ENCODE data around the gene HJV.

HJV gene

GRCh38 chr1:146012703-146013558 is 8.6 kb downstream of the HJV start (continued):
- peak; percentile 66 for TF ChIP-seq ZNF366 (tag by site-specific recombination; conservative IDR thresholded peaks at IDR 0.05)
- no peak for TF ChIP-seq ZNF621 (tag by site-specific recombination; IDR thresholded peaks at IDR 0.05)
- TF ChIP-seq ZNF654 (tag by site-specific recombination; IDR thresholded peaks at IDR 0.05; ENCODE audit: low read depth): peak; percentile 98

GRCh38 chr1:146010126-146010738 is 11.3 kb downstream of the HJV start:
- Histone ChIP-seq H3K36me3 (ENCODE audit: control insufficient read depth in 2 of 2, insufficient read depth in 1 of 2, low read length in 2 of 2) (no peaks in the 10 kb centered on the region), H3K4me3 (ENCODE audit: low read depth, low read length) (no peak overlapping the region), H3K27ac (ENCODE audit: extremely low read depth, low read depth, low read length) (no peak overlapping the region), H3K4me1 (ENCODE audit: control insufficient read depth, insufficient read depth, low read length) (no peaks in the 10 kb centered on the region), H3K9me3 (ENCODE audit: control insufficient read depth, insufficient read depth, low read depth, low read length) (no peaks in the 10 kb centered on the region)
- no peak for TF ChIP-seq ZNF514 (tag by site-specific recombination; IDR thresholded peaks at IDR 0.05)
- no peak for TF ChIP-seq TCF7L2 (IDR thresholded peaks at IDR 0.05; ENCODE audit: borderline replicate concordance, low read depth, low read length)
- no peak for TF ChIP-seq YY2 (tag by site-specific recombination; IDR thresholded peaks at IDR 0.05)
- TF ChIP-seq ZXDB (tag by site-specific recombination; IDR thresholded peaks at IDR 0.05): no peak
- TF ChIP-seq, protein P1, sequence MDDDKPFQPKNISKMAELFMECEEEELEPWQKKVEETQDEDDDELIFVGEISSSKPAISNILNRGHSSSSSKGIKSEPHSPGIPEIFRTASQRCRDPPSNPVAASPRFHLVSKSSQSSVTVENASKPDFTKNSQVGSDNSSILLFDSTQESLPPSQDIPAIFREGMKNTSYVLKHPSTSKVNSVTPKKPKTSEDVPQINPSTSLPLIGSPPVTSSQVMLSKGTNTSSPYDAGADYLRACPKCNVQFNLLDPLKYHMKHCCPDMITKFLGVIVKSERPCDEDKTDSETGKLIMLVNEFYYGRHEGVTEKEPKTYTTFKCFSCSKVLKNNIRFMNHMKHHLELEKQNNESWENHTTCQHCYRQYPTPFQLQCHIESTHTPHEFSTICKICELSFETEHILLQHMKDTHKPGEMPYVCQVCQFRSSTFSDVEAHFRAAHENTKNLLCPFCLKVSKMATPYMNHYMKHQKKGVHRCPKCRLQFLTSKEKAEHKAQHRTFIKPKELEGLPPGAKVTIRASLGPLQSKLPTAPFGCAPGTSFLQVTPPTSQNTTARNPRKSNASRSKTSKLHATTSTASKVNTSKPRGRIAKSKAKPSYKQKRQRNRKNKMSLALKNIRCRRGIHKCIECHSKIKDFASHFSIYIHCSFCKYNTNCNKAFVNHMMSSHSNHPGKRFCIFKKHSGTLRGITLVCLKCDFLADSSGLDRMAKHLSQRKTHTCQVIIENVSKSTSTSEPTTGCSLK (tag by site-specific recombination; IDR thresholded peaks at IDR 0.05): no peak
- no peak for TF ChIP-seq ZNF311 (tag by site-specific recombination; IDR thresholded peaks at IDR 0.05; ENCODE audit: borderline replicate concordance)
- TF ChIP-seq MZF1 (tag by site-specific recombination; IDR thresholded peaks at IDR 0.05; ENCODE audit: borderline replicate concordance): no peak
- TF ChIP-seq FEZF1 (tag by site-specific recombination; IDR thresholded peaks at IDR 0.05): no peak
- TF ChIP-seq ZNF558 (tag by site-specific recombination; IDR thresholded peaks at IDR 0.05): no peak
- TF ChIP-seq ZNF175 (tag by site-specific recombination; IDR thresholded peaks at IDR 0.05): no peak
- no peak for TF ChIP-seq ZNF2 (tag by site-specific recombination; IDR thresholded peaks at IDR 0.05)
- TF ChIP-seq SETDB1 (IDR thresholded peaks at IDR 0.05; ENCODE audit: insufficient read length, low read length): no peak
- CTCF ChIA-PET: interaction anchor here (0.8 to 13.8 kb wide), 6 partner anchors 12 to 164 kb away, joined by 3 to 227 read pairs (median 8); partner anchors contain the start of gene NUDT17
- POLR2A ChIA-PET: no interaction called here

- CTCF ChIA-PET: interaction anchor here (0.6 to 13.8 kb wide), 19 partner anchors 9 to 245 kb away, joined by 3 to 227 read pairs (median 5); partner anchors contain the start of genes ANKRD34A, ANKRD35, NUDT17 and POLR3GL
- no peak overlapping the region for H3K27ac ChIP-seq (ENCODE audit: extremely low read depth, low read depth, low read length)
- TF ChIP-seq ZNF121 (tag by site-specific recombination; IDR thresholded peaks at IDR 0.05): peak; percentile 86; the same call in 1 of the 2 replicates
- TF ChIP-seq ZNF629 (tag by site-specific recombination; IDR thresholded peaks at IDR 0.05): no peak
- no peaks in the 10 kb centered on the region for H3K36me3 ChIP-seq (ENCODE audit: control insufficient read depth in 2 of 2, insufficient read depth in 1 of 2, low read length in 2 of 2)
- H3K4me1 ChIP-seq (ENCODE audit: control insufficient read depth, insufficient read depth, low read length): no peaks in the 10 kb centered on the region
- H3K9me3 ChIP-seq (ENCODE audit: control insufficient read depth, insufficient read depth, low read depth, low read length): no peaks in the 10 kb centered on the region
- POLR2A ChIA-PET: interaction anchor here (1.0 to 2.2 kb wide), 3 partner anchors 28 to 116 kb away, joined by 4 to 12 read pairs (median 4); no protein-coding TSS in a partner anchor
- no peak overlapping the region for H3K4me3 ChIP-seq (ENCODE audit: low read depth, low read length)
Measured at GRCh38 chr1:146007489-146008133, 13.9 kb downstream of the HJV start.
